PC-9 (cell line): ENCODE measurements around the gene GRIP2. TPM values are rescaled to one million over a fixed set of nuclear protein-coding genes. Genes with fewer than 3 reads are reported as not detected.

ENCODE experiments used
- BruUV-seq: library from RNA; stranded (reverse); fragments of 400-500 nt; replicated peaks from 2 replicates; lab custom pipeline; 2021; lab: Mats Ljungman, UMichigan
- CTCF ChIA-PET: fragments of 300-600 bp; sonication (Branson Sonifier 250); formaldehyde crosslinking; loops from one replicate; lab custom pipeline; 2022; ENCODE audit warnings: antibody characterized with exemption; lab: Charles Lee
- POLR2A ChIA-PET: fragments of 300-600 bp; sonication (Branson Sonifier 250); formaldehyde crosslinking; loops from one replicate; lab custom pipeline; 2022; ENCODE audit warnings: antibody characterized with exemption; ENCODE audit not compliant: unreplicated experiment; lab: Charles Lee
- DNase-seq, 2 experiments: peaks; one replicate each; pipeline versions ENCODE4 v3.0.0 to v3.0.0-alpha.2; 2015 to 2022; ENCODE audit warnings: mixed read lengths in 1 of 2
- H2AFZ ChIP-seq: fragments of 200-600 bp; sonication (generic); 2 replicates; pipeline ENCODE4 v1.8.1; 2017; ENCODE audit warnings: antibody characterized with exemption
- H3F3A ChIP-seq: fragments of 200-600 bp; sonication (generic); 2 replicates; pipeline ENCODE4 v1.8.1; 2017; ENCODE audit warnings: antibody characterized with exemption, mild to moderate bottlenecking, low read depth; ENCODE audit not compliant: insufficient read depth
- H3K27ac ChIP-seq: fragments of 200-600 bp; sonication (generic); 2 replicates; pipeline ENCODE4 v1.6.1; 2016; ENCODE audit warnings: mixed run types
- H3K27me3 ChIP-seq: fragments of 200-600 bp; sonication (generic); 2 replicates; pipeline ENCODE4 v1.6.1; 2016; ENCODE audit warnings: low read depth, mixed run types; ENCODE audit not compliant: insufficient read depth
- H3K36me3 ChIP-seq: fragments of 200-600 bp; sonication (generic); 2 replicates; pipeline ENCODE4 v1.6.1; 2016; ENCODE audit warnings: low read depth, mixed run types
- H3K4me1 ChIP-seq: fragments of 200-600 bp; sonication (generic); replicated peaks from 2 replicates; pipeline ENCODE4 v1.6.1; 2016; ENCODE audit warnings: mixed run types; ENCODE audit not compliant: insufficient read depth
- H3K4me2 ChIP-seq: fragments of 200-600 bp; sonication (generic); 2 replicates; pipeline ENCODE4 v1.6.1; 2017; ENCODE audit warnings: mixed run types
- H3K4me3 ChIP-seq: fragments of 200-600 bp; sonication (generic); 2 replicates; pipeline ENCODE4 v1.6.1; 2016; ENCODE audit warnings: mixed run types
- H3K79me2 ChIP-seq: fragments of 200-600 bp; sonication (generic); 2 replicates; pipeline ENCODE4 v1.6.1; 2017; ENCODE audit warnings: low read depth, mixed run types
- H3K9me2 ChIP-seq: fragments of 200-600 bp; sonication (generic); 2 replicates; pipeline ENCODE4 v1.8.1; 2017; ENCODE audit warnings: mild to moderate bottlenecking; ENCODE audit not compliant: insufficient read depth
- H3K9me3 ChIP-seq: fragments of 200-600 bp; sonication (generic); 2 replicates; pipeline ENCODE4 v1.8.1; 2016; ENCODE audit warnings: low read depth; ENCODE audit not compliant: insufficient read depth
- H4K20me1 ChIP-seq: fragments of 200-600 bp; sonication (generic); 2 replicates; pipeline ENCODE4 v1.8.1; 2017; ENCODE audit not compliant: insufficient read depth
- CTCF ChIP-seq: fragments of 200-600 bp; sonication (generic); conservative IDR thresholded peaks from 2 replicates; pipeline ENCODE4 v1.6.1; 2017; ENCODE audit warnings: mixed run types, antibody characterized with exemption, mild to moderate bottlenecking, moderate library complexity
- EZH2 ChIP-seq: fragments of 200-600 bp; sonication (generic); IDR thresholded peaks from 2 replicates; pipeline ENCODE4 v1.8.0; 2017; ENCODE audit warnings: antibody characterized with exemption, low read depth
- intact Hi-C: fragments of 100-400 bp; cut with micrococcal nuclease; formaldehyde crosslinking; loops from one replicate; pipeline ENCODE4 v1.10.0; 2022; ENCODE audit not compliant: unreplicated experiment
- total RNA-seq: library from RNA; stranded (reverse); gene quantifications from 2 replicates; pipeline ENCODE4 v1.2.3, GENCODE V29; 2021

The GRIP2 gene
- total RNA-seq, 1 experiment from 2014 or later = not detected

- Histone ChIP-seq H3K4me1 (no peaks in the 10 kb centered on the region), H3K4me3 (no peak overlapping the region), H3K79me2 (no peaks in the 10 kb centered on the region), H3K9me3 (no peaks in the 10 kb centered on the region), H4K20me1 (no peaks in the 10 kb centered on the region), H3K4me2 (no peak overlapping the region), H3K27me3 (peaks cover 23% of the 10 kb centered on the region), H3K27ac (no peak overlapping the region), H2AFZ (no peak overlapping the region), H3F3A (no peaks in the 10 kb centered on the region), H3K36me3 (no peaks in the 10 kb centered on the region), H3K9me2 (no peaks in the 10 kb centered on the region)
- intact Hi-C loops = no loop called here
- POLR2A ChIA-PET = no interaction called here
- no peak for DNase-seq
- CTCF ChIA-PET = no interaction called here
- BruUV-seq = no TSS peak
- no peak for TF ChIP-seq CTCF
- TF ChIP-seq EZH2 = no peak
Observed at GRCh38 chr3:14540821-14541385, 761 bp upstream of the GRIP2 start.

- no TSS peak for BruUV-seq
- ChIA-PET CTCF (interaction anchor here (1.3 kb wide), 1 partner anchor 9 kb away, joined by 3 read pairs; no protein-coding TSS in a partner anchor), POLR2A (no interaction called here)
- TF ChIP-seq CTCF = no peak
- TF ChIP-seq EZH2 = no peak
- intact Hi-C loops = no loop called here
- Histone ChIP-seq H3K4me3 (no peak overlapping the region), H3K4me2 (no peak overlapping the region), H3K27me3 (peaks cover 21% of the 10 kb centered on the region), H3K36me3 (no peaks in the 10 kb centered on the region), H3K9me2 (no peaks in the 10 kb centered on the region), H3K4me1 (no peaks in the 10 kb centered on the region), H3K9me3 (no peaks in the 10 kb centered on the region), H3K27ac (no peak overlapping the region), H2AFZ (no peak overlapping the region), H3F3A (no peaks in the 10 kb centered on the region), H4K20me1 (no peaks in the 10 kb centered on the region), H3K79me2 (no peaks in the 10 kb centered on the region)
- DNase-seq = no peak
Observed at GRCh38 chr3:14539384-14539741, 779 bp downstream of the GRIP2 start.

- Histone ChIP-seq H3K79me2 (no peaks in the 10 kb centered on the region), H3K27me3 (peaks cover 21% of the 10 kb centered on the region), H3F3A (no peaks in the 10 kb centered on the region), H2AFZ (no peak overlapping the region), H3K9me3 (no peaks in the 10 kb centered on the region), H4K20me1 (no peaks in the 10 kb centered on the region), H3K27ac (no peak overlapping the region), H3K4me2 (no peak overlapping the region), H3K4me1 (no peaks in the 10 kb centered on the region), H3K9me2 (no peaks in the 10 kb centered on the region), H3K36me3 (no peaks in the 10 kb centered on the region), H3K4me3 (no peak overlapping the region)
- no peak for DNase-seq
- CTCF ChIA-PET = interaction anchor here (1.3 kb wide), 1 partner anchor 10 kb away, joined by 3 read pairs; no protein-coding TSS in a partner anchor
- no TSS peak for BruUV-seq
- no peak for TF ChIP-seq EZH2
- no peak for TF ChIP-seq CTCF
- POLR2A ChIA-PET = no interaction called here
- intact Hi-C loops = no loop called here
Observed at GRCh38 chr3:14538451-14539088, 1.6 kb downstream of the GRIP2 start.
